ENCODE data around the gene CRISP1. TPM values are rescaled to one million over a fixed set of nuclear protein-coding genes. Genes with fewer than 3 reads are reported as not detected.

CRISP1 gene
- total and polyA plus RNA-seq, 2 donors (not counting 3 experiments of a cell fraction or from before 2014, with no cell fraction given) = not detected

- Histone ChIP-seq H3K9ac (replicated peaks; ENCODE audit: extremely low read depth, insufficient read depth, low read length) (no peak overlapping the region), H3K79me2 (ENCODE audit: control insufficient read depth, insufficient read depth, low read length) (no peaks in the 10 kb centered on the region), H3K27me3 (ENCODE audit: control insufficient read depth in 2 of 2, insufficient read depth in 2 of 2, low read length in 2 of 2) (no peaks in the 10 kb centered on the region), H2AFZ (ENCODE audit: low read depth, low read length) (no peak overlapping the region), H3K4me2 (ENCODE audit: insufficient read depth, low read length) (no peak overlapping the region), H3K36me3 (ENCODE audit: control insufficient read depth in 2 of 2, extremely low read depth in 1 of 2, insufficient read depth in 2 of 2, low read length in 2 of 2) (no peaks in the 10 kb centered on the region), H3K9me3 (replicated peaks; ENCODE audit: control insufficient read depth, insufficient read depth, low read length) (no peaks in the 10 kb centered on the region), H4K20me1 (replicated peaks; ENCODE audit: control insufficient read depth, extremely low read depth, insufficient read depth, low read length) (no peaks in the 10 kb centered on the region), H3K4me1 (ENCODE audit: control insufficient read depth, extremely low read depth, insufficient read depth, low read length) (no peaks in the 10 kb centered on the region), H3K9me1 (replicated peaks; ENCODE audit: control insufficient read depth, extremely low read depth, insufficient read depth, low read length) (no peaks in the 10 kb centered on the region), H3K27ac (ENCODE audit: insufficient read depth, low read depth, low read length) (no peak overlapping the region), H3K4me3 (replicated peaks in 1 of 3; ENCODE audit: insufficient read depth in 1 of 3, low read depth in 1 of 3, low read length in 3 of 3) (no peak overlapping the region)
- BruUV-seq (replicated peaks) = no TSS peak
- no peak for FAIRE-seq
- POLR2A ChIA-PET = no interaction called here
- CTCF ChIA-PET = no interaction called here
- no peak for DNase-seq (ENCODE audit: low read depth, low spot score)
- dilution Hi-C loops (cut with MboI; ENCODE audit: extremely low pct_ligation_motif_present, low sequenced_read_pairs) (no loop called here), intact Hi-C loops (cut with micrococcal nuclease) (no loop called here)
- TF ChIP-seq POLR2A (IDR thresholded peaks at IDR 0.05; ENCODE audit: low read depth, low read length) (no peak), JUN (IDR thresholded peaks at IDR 0.05; ENCODE audit: borderline replicate concordance, insufficient read depth, insufficient read length, low read depth) (no peak), EZH2 (IDR thresholded peaks at IDR 0.05; ENCODE audit: borderline replicate concordance, low read depth, low read length, severe bottlenecking) (no peak), MAX (IDR thresholded peaks at IDR 0.05; ENCODE audit: insufficient read depth, insufficient read length) (no peak), POLR2AphosphoS5 (IDR thresholded peaks at IDR 0.05; ENCODE audit: insufficient read depth, low read depth, low read length) (no peak), MYC (IDR thresholded peaks at IDR 0.05; ENCODE audit: low read depth, low read length) (no peak), CTCF (IDR thresholded peaks at IDR 0.05; ENCODE audit: extremely low read depth in 1 of 2, insufficient read depth in 1 of 2, low read depth in 1 of 2, low read length in 2 of 2) (no peak), GATA2 (IDR thresholded peaks at IDR 0.05; ENCODE audit: insufficient read depth, insufficient read length, low read depth, low read length) (no peak), FOS (IDR thresholded peaks at IDR 0.05; ENCODE audit: borderline replicate concordance, insufficient read depth, low read length) (no peak)
Measured at GRCh38 chr6:49909563-49909962, 43.2 kb upstream of the CRISP1 start.

Data from endothelial cell of umbilical vein (primary cell).